Measurements from ENCODE around the gene GPX6.
"Not testable (repeated sequence)": the region's sequence is repeated elsewhere in the genome, so short reads cannot be mapped to it uniquely, and the experiment has no call there.

Gene GPX6

DNA sequence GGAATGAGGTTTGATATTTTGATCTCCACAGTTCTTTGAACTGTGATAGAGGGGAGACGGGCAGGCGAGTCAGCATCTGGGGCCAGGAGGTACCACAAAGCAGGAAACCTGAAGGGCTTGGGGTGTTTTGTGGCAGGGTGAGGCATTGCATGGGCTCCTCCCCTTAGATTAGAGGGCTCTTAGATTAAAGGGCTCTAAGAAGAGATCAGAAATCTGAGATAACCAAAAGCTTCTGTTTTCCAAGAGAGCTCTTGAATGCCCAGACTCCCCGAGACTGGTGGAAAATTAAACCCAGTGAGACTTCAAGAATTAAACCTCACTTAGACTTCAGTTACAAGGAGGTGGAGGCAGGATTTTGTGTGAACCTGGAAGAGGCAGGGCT lies 7.6 kb upstream of the GPX6 start:
- DNase-seq = no peak

DNA sequence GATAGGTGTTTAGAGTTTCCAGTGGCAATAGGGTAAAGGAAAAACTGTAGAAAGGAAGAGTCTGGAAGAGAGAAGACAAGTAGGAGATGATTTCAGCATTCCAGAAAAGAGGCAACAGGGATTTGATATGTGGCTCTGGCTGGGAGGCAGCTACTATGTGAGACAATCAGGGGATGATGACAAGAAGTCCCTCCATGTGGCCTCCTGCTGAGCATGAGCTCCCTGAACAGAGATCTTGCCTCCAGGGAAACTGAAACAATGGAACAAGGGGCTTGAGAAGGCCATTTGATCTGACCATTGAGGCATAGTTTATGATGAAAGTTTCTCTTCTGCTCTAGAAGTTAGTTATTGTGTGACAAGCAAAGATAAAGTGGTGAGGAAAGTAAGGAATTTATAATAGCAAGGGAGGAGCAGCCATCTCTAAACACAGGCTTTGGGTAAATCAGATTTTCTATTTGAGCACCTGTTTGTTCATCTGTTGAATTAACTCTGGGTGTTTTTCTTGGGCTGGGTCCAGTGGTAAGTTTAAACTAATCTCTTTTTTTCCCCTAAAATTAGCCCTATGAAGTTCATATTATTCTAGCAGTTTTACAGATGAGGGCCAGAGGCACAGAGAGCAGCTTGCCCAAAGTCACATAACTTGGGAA lies 7.1 kb upstream of the GPX6 start:
- no peak for DNase-seq

DNA sequence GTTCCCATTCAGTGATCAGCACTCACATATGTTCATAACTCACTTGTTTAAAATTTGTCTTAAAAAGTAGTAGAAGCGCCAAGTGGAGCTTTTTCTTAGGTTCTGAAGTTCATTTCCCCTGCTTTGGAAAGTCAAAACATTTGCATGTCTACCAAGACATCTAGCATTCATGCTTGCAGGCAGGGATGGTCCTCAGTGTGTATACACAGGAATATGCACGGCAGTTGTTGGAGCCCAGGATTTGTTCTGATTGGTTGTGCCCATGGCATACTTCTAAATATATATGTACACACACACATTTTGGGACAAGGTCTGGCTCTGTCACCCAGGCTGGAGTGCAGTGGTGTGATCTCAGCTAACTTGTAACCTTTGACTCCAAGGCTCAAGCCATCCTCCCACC lies 2.4 kb upstream of the GPX6 start:
- no peak for DNase-seq

DNA sequence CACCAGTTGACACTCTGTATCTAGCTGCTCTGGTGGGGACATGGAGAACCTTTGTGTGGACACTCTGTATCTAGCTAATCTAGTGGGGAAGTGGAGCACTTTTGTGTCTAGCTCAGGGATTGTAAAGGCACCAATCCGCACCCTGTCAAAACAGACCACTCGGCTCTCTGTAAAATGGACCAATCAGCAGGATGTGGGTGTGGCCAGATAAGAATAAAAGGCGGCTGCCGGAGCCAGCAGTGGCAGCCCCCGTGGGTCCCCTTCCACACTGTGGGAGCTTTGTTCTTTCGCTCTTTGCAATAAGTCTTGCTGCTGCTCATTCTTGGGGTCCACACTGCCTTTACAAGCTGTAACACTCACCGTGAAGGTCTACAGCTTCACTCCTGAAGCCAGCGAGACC lies 3.2 kb downstream of the GPX6 start:
- DNase-seq = not testable (repeated sequence)

DNA sequence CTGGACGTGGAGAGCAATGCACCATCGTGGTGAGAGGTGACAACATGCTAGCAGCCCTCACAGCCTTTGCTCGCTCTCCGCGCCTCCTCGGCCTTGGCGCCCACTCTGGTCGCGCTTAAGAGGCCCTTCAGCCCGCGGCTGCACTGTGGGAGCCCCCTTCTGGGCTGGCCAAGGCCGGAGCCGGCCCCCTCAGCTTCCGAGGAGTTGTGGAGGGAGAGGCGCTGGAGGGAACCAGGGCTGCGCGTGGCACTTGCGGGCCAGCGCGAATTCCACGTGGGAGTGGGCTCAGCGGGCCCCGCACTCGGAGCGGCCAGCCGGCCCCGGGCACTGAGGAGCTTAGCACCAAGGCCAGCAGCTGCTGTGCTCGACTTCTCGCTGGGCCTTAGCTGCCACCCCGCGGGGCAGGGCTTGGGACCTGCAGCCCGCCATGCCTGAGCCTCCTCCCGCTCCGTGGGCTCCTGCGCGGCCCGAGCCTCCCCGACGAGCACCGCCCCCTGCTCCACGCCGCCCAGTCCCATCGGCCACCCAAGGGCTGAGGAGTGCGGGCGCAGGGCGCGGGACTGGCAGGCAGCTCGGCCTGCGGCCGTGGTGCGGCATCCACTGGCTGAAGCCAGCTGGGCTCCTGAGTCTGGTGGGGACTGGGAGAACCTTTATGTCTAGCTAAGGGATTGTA lies 3.8 kb downstream of the GPX6 start:
- no peak for DNase-seq

DNA sequence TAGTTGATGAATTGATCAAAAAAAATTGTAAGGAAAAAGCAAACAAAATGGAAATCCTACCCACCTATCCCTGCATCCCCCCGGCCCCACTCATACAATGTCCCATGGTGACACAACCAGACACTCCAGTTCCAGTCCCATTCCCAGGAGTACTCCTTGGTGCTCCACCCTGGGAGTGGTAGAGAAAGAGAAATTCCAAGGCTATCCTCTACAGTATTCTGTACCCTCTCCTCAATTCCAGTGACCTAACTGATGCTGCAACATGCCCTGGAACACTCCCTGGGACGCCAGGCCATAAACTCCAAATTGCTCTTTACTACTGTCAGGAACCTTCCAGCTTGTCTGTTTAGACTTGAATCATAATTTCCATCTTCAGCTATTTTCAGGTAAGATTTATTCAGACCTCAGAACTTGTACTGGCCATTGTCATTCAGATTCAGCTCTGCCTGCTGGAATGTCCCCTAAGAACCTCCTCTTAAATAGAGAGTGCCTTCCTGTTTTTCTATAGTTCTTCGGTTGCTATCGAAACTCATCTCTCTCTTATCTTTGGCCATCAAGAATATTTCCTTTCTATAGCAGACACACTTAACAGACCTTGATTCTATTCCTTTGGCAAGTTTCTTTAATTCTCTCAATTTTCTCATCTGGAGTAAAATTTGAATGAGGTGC lies 8.7 kb downstream of the GPX6 start:
- DNase-seq = no peak

DNA sequence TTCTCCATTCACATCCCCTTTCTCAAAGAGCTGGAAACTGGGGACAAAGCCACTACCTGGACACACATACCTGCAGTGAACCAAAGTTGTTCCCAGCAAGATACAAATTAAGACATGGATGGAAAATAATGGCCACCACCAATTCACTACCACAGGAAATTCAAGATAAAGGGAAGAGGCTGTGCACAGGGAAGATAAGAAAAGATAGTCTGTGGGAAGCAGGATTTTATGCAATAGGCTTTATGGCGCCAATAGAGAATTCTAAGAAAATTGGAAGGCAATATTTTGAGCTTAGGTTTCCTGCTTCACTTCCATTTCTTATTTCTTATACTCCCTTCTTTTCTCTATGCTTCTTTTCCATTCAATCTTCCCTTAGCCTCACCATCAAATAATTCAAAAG lies 9.9 kb downstream of the GPX6 start:
- no peak for DNase-seq

DNA sequence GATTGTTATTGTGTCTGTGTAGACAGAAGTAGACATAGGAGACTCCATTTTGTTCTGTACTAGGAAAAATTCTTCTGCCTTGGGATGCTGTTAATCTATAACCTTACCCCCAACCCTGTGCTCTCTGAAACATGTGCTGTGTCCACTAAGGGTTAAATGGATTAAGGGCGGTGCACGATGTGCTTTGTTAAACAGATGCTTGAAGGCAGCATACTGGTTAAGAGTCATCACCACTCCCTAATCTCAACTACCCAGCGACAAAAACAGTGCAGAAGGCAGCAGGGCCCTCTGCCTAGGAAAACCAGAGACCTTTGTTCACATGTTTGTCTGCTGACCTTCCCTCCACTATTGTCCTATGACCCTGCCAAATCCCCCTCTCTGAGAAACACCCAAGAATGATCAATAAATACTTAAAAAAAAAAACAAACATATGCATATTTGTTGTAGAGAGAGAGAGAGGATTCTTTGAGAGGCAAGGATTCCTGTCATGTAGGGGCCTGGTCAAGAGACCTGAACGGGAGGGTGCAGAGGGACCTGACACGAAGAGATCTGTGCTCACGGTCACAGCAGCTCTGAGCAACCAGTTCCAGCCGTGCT lies 12.8 kb downstream of the GPX6 start:
- not testable (repeated sequence) for DNase-seq

DNA sequence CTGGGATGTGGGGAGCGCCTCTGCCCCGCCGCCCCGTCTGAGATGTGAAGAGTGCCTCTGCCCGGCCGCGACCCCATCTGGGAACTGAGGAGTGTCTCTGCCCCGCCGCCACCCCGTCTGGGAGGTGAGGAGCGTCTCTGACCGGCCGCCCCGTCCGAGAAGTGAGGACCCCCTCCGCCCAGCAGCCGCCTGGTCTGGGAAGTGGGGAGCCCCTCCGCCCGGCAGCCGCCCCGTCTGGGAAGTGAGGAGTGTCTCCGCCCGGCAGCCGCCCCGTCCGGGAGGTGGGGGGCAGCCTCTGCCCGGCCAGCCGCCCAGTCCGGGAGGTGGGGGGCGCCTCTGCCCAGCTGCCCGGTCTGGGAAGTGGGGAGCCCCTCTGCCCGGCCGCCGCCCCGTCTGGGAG lies 13.5 kb downstream of the GPX6 start:
- not testable (repeated sequence) for DNase-seq

DNA sequence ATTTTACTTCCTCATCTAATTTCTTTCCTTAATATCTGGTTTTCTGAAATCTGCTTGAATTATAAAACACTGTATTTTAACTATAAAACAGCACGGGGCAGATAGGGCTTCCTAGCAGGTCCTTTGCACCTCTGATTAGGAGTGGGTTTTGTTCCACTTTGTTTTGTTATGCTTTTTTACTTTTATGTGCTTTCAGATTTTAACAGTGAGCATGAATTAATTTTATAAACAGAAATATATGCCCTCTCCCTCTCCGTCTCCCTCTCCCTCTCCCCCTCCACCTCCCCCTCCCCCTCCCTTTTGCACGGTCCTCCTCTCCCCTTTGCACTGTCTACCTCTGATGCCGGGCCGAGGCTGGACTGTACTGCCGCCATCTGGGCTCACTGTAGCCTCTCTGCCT lies 14.3 kb downstream of the GPX6 start:
- no peak for DNase-seq

DNA sequence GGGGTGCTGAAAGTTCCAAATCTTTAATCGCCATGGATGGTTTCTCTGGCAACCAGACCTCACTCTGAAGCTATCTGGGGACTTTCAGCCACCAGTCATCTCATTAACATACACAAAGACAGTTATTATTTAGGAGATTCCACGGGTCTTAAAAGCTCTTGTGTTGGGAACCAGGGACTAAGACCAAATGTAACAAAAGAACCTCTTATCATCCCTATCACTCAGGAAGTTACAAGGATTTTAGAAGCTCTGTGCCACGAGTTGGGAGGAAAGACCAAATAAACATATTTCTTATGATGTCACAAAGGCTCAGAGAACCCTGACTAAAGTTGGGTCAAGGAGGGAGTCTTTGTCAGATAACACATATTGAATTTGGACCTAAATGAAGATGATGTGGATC lies 17.7 kb downstream of the GPX6 start:
- DNase-seq = no peak

DNA sequence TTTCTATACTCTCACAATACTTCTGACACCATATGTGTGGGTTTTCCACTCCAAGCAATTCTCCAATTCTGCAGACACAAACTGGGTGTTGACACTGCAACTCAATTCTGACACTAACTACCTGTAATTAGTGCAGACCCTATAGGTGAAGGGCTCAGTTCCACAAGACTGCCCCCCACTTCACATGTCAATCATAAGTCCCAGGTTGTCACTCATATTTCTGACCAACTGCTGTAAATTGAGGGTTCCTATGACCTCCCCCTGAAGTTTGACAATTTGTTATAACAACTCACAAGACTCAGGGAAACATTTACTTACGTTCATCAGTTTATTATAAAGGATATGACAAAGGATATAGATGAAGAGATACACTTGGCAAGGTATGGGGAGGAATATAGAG lies 18.3 kb downstream of the GPX6 start:
- no peak for DNase-seq

DNA sequence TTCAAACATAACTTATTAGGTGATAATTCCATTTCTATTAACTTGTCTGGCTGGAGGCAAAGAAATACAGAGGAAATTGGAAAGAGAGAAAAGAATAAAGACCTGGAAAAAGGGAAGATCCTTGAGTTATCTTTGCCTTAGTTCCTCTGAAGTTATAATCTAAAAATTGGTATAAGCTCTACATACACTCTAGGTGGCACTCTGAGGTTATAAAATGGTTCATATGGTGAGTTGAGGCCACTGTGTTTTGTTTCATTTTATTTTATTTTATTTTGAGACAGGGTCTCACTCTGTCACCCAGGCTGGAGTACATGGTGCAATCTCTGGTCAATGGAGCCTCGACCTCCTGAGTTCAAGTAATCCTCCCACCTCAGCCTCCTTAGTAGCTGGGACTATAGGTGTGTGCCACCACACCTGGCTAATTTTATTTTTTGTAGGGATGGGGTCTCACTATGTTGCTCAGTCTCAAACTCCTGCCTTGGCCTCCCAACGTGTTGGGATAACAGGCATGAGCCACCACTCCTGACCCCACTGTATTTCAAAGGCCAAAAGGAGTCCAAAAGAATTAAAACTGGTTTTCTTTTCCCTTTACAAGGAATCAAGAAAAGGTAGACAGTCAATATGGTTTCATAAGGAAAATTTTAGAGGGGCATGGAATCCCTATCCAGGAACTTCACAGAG lies 19.4 kb downstream of the GPX6 start:
- no peak for DNase-seq

DNA sequence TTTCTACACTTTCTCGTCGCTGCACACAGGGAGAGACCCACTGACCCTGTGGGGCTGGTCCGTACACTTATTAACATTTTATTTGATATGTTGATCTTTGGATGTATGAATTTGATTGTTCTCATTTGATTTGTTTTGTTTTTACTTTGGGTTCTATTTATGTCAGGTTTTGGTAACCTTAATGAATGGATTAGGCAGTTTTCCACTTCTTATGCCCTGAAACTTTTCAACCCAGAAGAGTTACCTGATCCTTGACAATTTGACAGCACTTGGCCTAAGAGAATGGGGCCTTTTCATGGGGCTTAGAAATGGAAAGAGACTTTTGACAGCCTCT lies 23.6 kb downstream of the GPX6 start:
- no peak for DNase-seq

DNA sequence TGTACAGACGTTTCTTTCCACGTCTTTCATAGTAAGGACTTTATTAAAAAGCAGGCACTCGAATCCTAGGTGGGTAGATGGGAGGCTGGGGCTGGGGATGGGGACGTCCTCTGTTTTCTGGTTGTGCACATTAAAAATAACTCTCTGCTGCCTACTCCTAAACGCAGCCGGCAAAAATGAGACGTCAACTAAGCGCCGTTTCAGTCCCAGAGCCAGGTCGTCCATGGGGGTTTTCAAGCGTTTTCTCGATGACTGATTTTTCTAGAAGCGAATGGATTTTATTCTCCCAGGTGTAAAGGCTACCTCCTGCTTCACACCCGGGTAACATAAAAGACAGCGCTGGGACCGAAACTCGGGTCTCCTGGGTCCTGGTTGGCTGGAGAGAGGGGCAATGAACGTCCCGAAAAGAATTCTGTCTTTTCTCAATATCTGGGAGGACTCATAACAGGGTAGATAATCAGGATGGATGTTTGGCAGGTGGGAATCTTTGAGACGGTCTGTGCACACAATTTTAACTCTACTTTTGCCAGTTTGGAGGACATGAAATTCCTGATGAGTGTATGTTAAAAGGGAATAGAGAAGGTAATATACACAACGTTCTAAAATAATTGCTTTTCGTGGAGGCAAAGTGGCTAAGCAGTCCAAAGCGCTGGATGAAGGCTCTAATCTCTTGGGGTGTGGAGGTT lies 25.2 kb downstream of the GPX6 start:
- DNase-seq = no peak

DNA sequence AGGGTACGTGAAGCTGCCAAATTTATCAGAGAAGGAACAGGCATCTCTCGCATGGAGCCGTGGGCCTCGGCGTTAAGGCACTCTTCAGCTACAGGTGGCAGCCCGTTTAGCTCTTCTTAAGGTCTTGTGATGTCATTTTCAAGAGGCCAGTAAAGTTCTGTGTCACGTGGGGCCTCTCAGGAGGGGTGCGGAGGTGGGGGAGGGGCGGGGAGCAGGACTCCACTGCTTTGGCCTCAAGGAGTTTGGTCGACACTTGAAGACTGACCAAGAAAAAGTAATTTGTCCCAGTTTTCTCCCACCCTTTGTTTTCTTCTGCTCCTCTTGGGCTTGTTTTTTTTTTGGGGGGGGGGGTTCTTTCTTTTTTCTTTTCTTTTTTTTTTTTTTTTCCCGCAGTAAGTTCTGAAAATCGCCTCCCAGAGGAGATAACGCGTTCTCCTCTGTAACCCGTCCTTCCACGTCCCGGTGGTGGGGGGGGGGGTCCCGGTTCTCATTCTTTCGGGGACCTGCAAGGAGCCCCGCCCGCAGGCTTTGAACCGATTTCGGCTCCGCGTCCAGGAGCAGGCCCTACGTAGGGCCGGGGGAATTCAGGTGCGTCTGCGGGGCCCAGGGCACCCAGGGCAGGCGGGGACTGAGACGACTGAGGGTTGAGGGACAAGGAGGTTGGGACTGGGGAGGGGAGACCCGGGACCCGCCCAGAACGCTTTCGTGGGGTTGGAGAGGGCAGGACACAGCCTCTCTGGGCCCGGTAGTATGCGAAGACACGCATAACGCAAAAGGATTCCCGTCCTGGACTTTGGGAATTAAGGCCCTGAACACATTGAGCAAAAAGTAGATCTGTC lies 26.0 kb downstream of the GPX6 start:
- no peak for DNase-seq

DNA sequence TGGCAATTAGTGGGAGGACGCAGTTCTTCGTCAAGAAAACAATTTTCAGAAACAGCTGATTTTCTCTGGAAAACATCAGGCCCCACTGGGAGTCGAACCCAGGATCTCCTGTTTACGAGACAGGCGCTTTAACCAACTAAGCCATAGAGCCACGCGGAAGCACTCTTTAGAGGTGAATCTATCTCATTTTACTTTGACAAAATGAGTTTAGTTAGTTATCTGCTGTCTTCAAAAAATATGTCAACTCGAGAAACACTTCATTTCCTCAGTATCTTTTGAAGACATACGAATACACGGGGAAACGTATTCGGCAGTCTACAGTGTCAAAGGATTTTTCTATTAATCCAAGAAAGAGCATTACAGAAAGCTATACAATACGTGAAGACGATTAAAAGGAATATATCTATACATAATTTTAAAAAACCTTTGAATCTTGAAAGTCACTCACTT lies 26.7 kb downstream of the GPX6 start:
- DNase-seq = no peak

DNA sequence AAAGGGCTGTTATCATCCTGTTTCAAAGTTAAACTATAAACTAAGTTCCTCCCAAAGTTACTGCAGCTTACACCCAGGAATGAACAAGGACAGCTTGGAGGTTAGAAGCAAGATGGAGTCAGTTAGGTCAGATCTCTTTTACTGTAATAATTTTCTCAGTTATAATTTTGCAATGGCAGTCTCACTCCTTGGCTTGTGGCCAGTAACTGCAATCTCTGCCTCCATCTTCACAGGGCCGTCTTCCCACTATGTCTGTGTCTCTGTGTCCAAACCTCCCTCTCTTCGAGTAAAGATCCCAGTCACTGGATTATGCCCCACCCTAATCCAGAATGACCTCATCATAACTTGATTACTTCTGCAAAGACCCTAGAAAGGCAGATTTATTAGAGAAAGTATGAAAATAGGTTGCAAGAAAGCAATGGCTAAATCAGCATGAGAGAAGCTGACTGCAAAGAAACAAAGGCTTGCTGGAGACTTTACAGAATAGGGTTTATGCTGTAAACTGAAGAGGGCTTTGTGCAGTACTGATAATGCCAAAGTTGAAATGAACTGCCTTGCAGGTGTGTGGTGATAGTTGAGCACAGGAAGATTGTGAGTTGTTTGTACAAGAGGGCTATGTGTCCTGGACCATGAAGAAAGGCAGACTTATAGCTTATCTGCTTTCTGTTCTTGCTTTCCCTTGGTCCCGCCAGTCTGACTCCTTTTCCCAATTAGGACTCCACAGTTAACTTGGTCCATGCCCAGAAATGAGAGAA lies 28.4 kb downstream of the GPX6 start:
- DNase-seq = no peak

DNA sequence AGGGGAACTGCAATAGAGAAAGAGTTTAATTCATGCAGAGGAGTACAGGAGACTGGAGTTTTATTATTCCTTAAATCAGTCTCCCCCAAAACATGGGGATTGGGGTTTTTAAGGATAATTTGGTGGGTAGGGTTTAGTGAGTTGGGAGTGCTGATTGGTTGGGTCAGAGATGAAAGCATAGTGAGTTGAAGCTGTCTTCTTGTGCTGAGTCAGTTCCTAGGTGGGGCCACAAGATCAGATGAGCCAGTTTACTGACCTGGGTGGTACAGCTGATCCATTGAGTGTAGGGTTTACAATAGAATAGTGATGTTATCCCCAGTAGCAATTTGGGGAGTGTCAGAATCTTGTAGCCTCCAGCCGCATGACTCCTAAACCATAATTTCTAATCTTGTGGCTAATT lies 29.1 kb downstream of the GPX6 start:
- no peak for DNase-seq

DNA sequence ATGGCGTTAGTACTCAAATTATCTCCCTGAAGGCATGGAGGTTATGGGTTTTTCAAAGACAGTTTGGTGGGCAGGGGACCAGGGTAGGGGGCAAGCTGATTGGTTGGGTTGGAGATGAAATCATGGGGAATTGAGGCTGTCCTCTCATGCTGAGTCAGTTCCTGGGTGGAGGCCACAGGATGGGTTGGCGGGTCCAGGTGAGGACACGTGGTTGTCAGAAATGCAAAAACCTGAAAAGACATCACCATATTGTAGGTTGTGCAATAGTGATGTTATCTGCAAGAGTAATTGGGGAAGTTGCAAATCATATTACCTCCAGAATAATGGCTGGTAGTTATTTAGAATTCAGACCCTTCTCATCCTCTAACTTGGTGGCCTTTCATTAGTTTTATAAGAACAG lies 30.1 kb downstream of the GPX6 start:
- DNase-seq = no peak

DNA sequence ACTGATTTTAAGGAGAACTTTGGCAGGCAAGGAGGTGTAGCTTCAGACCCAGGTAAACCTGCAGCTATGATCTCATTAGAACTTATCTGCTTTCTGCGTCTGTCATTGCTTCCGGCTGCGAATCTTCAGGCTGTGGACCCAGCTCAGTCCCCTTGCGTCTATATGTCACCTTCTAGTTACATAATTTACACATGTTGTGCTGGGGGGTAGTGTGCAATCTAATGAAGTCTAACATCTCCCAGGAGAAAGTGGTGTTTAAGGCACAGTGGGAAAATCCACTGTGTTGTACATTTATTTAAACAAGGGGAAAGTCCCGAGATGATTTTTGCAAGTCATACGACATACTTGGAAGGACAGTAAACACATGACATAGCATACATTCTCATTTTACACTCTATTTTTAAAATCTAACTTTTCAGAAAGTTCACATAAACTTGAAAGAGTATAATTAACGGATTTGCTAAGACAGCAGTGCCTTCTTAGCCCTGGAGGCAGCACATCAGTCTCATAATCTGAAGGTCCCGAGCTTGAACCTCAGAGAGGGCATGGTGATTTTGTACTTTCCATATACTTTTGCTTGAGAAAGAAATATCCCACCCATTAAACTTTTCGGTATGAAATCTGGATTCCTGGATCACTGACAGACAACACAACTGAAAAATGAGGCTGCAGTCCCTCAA lies 35.2 kb downstream of the GPX6 start:
- no peak for DNase-seq

All from COR-L47 (cell line).